MM.1S (cell line): ENCODE data around the gene GLIS2.

Experiments used
- DNase-seq: peaks from one replicate; pipeline ENCODE4 v3.0.0-alpha.2; 2015
- H2AFZ ChIP-seq: fragments of 300-600 bp; sonication (generic); 2 replicates; pipeline ENCODE4 v1.6.0; 2016; ENCODE audit warnings: antibody characterized with exemption, low read length
- H3F3A ChIP-seq: fragments of 300-600 bp; sonication (generic); 2 replicates; pipeline ENCODE4 v1.6.1; 2016; ENCODE audit warnings: mild to moderate bottlenecking, antibody characterized with exemption, low read length, moderate library complexity, mixed read lengths; ENCODE audit not compliant: insufficient read depth
- H3K27ac ChIP-seq: fragments of 300-600 bp; sonication (generic); 2 replicates; pipeline ENCODE4 v1.5.1; 2016; ENCODE audit warnings: mild to moderate bottlenecking, low read length
- H3K27me3 ChIP-seq: fragments of 300-600 bp; sonication (generic); replicated peaks from 2 replicates; pipeline ENCODE4 v1.6.0; 2016; ENCODE audit warnings: low read length; ENCODE audit not compliant: insufficient read depth
- H3K36me3 ChIP-seq: fragments of 300-600 bp; sonication (generic); replicated peaks from 2 replicates; pipeline ENCODE4 v1.6.1; 2016; ENCODE audit warnings: mild to moderate bottlenecking, low read length, mixed read lengths; ENCODE audit not compliant: insufficient read depth
- H3K4me1 ChIP-seq: fragments of 300-600 bp; sonication (generic); 2 replicates; pipeline ENCODE4 v1.6.1; 2016; ENCODE audit warnings: low read length, mixed read lengths
- H3K4me2 ChIP-seq: fragments of 300-600 bp; sonication (generic); 2 replicates; pipeline ENCODE4 v1.6.0; 2016; ENCODE audit warnings: low read depth, low read length
- H3K4me3 ChIP-seq: fragments of 300-600 bp; sonication (generic); 2 replicates; pipeline ENCODE4 v1.5.1; 2016; ENCODE audit warnings: low read length, mixed read lengths
- H3K79me2 ChIP-seq: fragments of 300-600 bp; sonication (generic); 2 replicates; pipeline ENCODE4 v1.6.1; 2016; ENCODE audit warnings: mixed run types, low read length, mixed read lengths
- H3K9ac ChIP-seq: fragments of 300-600 bp; sonication (generic); 2 replicates; pipeline ENCODE4 v1.6.1; 2016; ENCODE audit warnings: low read length, mixed read lengths
- H3K9me2 ChIP-seq: fragments of 300-600 bp; sonication (generic); replicated peaks from 2 replicates; pipeline ENCODE4 v1.6.1; 2016; ENCODE audit warnings: mild to moderate bottlenecking, low read length, mixed read lengths; ENCODE audit not compliant: insufficient read depth
- H3K9me3 ChIP-seq: fragments of 300-600 bp; sonication (generic); replicated peaks from 2 replicates; pipeline ENCODE4 v1.6.1; 2016; ENCODE audit warnings: mild to moderate bottlenecking, low read length, mixed read lengths; ENCODE audit not compliant: insufficient read depth
- H4K20me1 ChIP-seq: fragments of 300-600 bp; sonication (generic); 2 replicates; pipeline ENCODE4 v1.6.1; 2016; ENCODE audit warnings: mild to moderate bottlenecking, low read length, moderate library complexity, mixed read lengths; ENCODE audit not compliant: insufficient read depth
- CTCF ChIP-seq: fragments of 300-600 bp; sonication (generic); IDR thresholded peaks from 2 replicates; pipeline ENCODE4 v1.5.1; 2016; ENCODE audit warnings: antibody characterized with exemption, low read length, mixed read lengths
- EZH2 ChIP-seq: fragments of 300-600 bp; sonication (generic); optimal IDR thresholded peaks from 2 replicates; pipeline ENCODE3; 2017; ENCODE audit warnings: low read depth, mild to moderate bottlenecking, antibody characterized with exemption, low read length, mixed read lengths
- EZH2phosphoT487 ChIP-seq: fragments of 300-600 bp; sonication (generic); IDR thresholded peaks from 2 replicates; pipeline ENCODE4 v1.6.1; 2018; ENCODE audit warnings: antibody characterized with exemption, low read length

The GLIS2 gene

DNA sequence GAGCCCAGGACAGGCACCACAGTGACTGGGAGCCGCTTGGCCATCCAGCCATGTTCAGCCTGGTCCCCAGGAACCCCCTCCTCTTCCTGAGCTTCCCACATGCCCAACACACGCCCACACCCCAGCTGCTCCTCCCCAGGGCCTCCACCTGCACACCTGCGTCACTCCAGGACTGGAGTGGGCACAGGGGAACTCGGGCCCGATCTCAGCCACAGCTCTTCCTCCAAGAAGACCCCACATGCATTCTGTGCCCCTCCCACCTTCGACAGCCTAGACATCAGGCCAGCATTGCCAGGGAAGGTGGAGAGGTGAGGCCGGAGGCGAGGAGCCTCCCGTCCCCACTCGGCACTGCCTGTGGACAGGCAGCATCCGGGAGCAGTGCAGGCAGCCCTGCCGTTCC, 49.7 kb downstream of the GLIS2 start:
- Histone ChIP-seq H3K27ac (no peak overlapping the region), H3K9me3 (no peaks in the 10 kb centered on the region), H2AFZ (no peak overlapping the region), H4K20me1 (no peaks in the 10 kb centered on the region), H3K9me2 (no peaks in the 10 kb centered on the region), H3K27me3 (no peaks in the 10 kb centered on the region), H3K4me1 (no peaks in the 10 kb centered on the region), H3K79me2 (peaks cover 5% of the 10 kb centered on the region), H3K4me3 (no peak overlapping the region), H3K9ac (no peak overlapping the region), H3K36me3 (no peaks in the 10 kb centered on the region; the same call in 1 of the 2 replicates), H3F3A (no peaks in the 10 kb centered on the region), H3K4me2 (no peak overlapping the region)
- TF ChIP-seq EZH2 (no peak), CTCF (no peak), EZH2phosphoT487 (no peak)
- no peak for DNase-seq

- Histone ChIP-seq H3K4me1 (no peaks in the 10 kb centered on the region), H3F3A (no peaks in the 10 kb centered on the region), H3K79me2 (peaks cover 9% of the 10 kb centered on the region), H3K9me2 (no peaks in the 10 kb centered on the region), H4K20me1 (no peaks in the 10 kb centered on the region), H3K27me3 (no peaks in the 10 kb centered on the region), H3K36me3 (no peaks in the 10 kb centered on the region; the same call in 1 of the 2 replicates), H3K9ac (no peak overlapping the region), H3K9me3 (no peaks in the 10 kb centered on the region), H3K4me2 (no peak overlapping the region), H3K27ac (no peak overlapping the region), H2AFZ (no peak overlapping the region), H3K4me3 (no peak overlapping the region)
- no peak for DNase-seq
- TF ChIP-seq EZH2: no peak
Measured at GRCh38 chr16:4366016-4366415, 50.1 kb downstream of the GLIS2 start.

- H3K9ac ChIP-seq: no peak overlapping the region
- H3K79me2 ChIP-seq: peaks cover 12% of the 10 kb centered on the region
- H3K9me3 ChIP-seq: no peaks in the 10 kb centered on the region
- H3K4me2 ChIP-seq: no peak overlapping the region
- H3K36me3 ChIP-seq: no peaks in the 10 kb centered on the region
- no peaks in the 10 kb centered on the region for H3K9me2 ChIP-seq
- no peak for TF ChIP-seq EZH2phosphoT487
- no peak for TF ChIP-seq EZH2
- TF ChIP-seq CTCF: no peak
- no peak overlapping the region for H3K4me3 ChIP-seq
- no peaks in the 10 kb centered on the region for H4K20me1 ChIP-seq
- no peaks in the 10 kb centered on the region for H3K27me3 ChIP-seq
- no peak overlapping the region for H3K27ac ChIP-seq
- no peak for DNase-seq
- no peaks in the 10 kb centered on the region for H3K4me1 ChIP-seq
- no peak overlapping the region for H2AFZ ChIP-seq
- H3F3A ChIP-seq: no peaks in the 10 kb centered on the region
Measured at GRCh38 chr16:4367393-4367856, 51.6 kb downstream of the GLIS2 start.

DNA sequence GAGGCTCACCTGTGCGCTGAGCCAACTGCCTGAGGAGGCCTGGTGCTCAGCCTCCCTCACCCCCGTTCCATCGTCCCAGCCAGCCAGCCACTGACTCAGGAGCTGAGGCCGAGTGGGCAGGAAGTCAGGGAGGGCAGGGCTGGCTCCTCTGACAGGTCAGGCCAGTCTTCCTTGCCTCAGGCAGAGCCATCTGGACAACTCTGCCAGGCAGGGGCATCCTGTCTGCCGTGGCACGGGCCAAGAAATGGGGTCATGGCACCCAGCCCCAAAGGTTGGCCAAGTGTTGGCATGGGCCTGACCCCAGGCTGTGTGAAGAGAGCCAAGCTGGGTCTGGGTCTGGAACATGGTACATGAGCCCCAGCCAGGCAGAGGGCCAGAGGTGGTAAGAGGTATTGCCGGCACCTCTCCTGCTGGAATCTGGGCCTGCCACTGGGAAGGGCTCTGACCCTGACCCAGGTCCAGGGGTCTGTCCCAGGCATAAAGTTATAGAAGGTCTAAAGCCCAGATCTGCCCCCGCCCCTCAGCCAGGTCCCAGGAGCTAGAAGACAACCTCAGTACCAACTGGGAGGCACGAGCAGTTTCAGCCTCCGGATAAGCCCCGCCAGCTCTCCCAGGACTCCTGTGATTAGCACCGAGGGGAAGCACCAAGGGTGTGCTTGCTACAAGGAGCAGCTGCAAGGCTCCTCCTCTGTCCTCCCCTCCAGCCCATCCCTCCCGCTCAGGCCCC, 53.3 kb downstream of the GLIS2 start:
- TF ChIP-seq EZH2phosphoT487: no peak
- TF ChIP-seq CTCF: no peak
- TF ChIP-seq EZH2: no peak
- Histone ChIP-seq H3K4me3 (no peak overlapping the region), H3K79me2 (peaks cover 14% of the 10 kb centered on the region), H3K27ac (no peak overlapping the region), H3K4me2 (no peak overlapping the region), H3K36me3 (no peaks in the 10 kb centered on the region), H3F3A (no peaks in the 10 kb centered on the region), H3K9me2 (no peaks in the 10 kb centered on the region), H3K4me1 (no peaks in the 10 kb centered on the region), H2AFZ (no peak overlapping the region), H3K27me3 (no peaks in the 10 kb centered on the region), H3K9ac (no peak overlapping the region), H3K9me3 (no peaks in the 10 kb centered on the region), H4K20me1 (no peaks in the 10 kb centered on the region)
- no peak for DNase-seq
